Measurements from ENCODE around the gene ZC4H2. TPM values are rescaled to one million over a fixed set of nuclear protein-coding genes. Genes with fewer than 3 reads are reported as not detected.
"Not testable (repeated sequence)": the region's sequence is repeated elsewhere in the genome, so short reads cannot be mapped to it uniquely, and the experiment has no call there.

The ZC4H2 gene, protein sequence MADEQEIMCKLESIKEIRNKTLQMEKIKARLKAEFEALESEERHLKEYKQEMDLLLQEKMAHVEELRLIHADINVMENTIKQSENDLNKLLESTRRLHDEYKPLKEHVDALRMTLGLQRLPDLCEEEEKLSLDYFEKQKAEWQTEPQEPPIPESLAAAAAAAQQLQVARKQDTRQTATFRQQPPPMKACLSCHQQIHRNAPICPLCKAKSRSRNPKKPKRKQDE
- total RNA-seq, result 4.6 and 5.5 TPM in 2 replicates

DNA sequence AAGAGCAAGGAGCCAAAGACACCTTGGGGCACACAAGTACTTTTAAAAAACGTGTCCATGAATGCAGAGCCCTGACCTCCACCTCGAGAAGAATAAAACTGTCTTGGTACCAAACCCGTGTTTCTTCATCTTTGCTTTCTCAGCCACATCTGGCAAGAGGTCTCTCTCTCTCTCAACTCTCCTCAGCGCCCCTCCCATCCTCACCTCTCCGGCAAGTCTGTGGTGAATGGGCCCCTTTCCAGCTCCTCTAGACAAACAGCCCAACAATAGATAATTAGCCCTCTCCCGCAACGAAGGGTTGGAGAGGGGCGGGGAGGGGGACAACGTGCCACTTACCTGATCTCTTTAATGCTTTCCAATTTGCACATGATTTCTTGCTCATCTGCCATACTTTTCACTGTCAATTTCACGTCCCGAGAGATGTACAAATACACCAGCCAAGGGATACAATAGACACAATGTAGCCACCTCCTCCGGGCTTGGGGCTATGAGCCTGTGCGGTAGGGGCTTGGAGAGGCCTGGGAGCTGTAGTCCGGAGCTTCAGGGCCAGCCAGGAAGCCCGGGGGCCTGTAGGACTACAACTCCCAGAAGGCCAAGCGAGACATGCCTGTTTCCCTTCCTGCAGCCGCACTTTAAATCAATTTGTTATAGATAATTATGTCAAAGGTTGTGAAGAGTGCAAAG lies at the start of gene ZC4H2:
TSS of gene ZC4H2 (minus strand) at position 462 of the 684 bp plus-strand sequence. CDS start at position 389, 73 bp downstream.
- peak; percentile 41 for DNase-seq (ENCODE audit: low read depth, low spot score)

DNA sequence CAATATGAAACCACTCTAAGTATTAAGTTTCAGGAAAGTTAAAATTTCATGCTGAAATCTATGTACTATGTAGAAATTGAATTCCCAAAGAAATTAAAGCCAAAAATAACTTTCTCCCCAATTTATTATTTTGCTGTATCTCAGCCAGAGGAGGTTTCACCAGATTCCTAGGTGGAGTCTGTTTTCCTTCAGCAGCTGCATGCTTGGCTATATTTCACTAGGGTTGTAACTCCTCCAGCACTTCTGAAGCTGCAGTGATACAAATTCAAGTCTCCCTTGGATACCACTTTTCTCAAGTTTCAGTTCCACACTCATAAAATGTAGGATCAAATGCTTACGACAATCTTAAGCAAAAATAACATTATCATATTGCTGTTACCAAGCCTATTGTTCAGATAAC lies 41.2 kb upstream of the ZC4H2 start:
- DNase-seq (ENCODE audit: low read depth, low spot score), result no peak

DNA sequence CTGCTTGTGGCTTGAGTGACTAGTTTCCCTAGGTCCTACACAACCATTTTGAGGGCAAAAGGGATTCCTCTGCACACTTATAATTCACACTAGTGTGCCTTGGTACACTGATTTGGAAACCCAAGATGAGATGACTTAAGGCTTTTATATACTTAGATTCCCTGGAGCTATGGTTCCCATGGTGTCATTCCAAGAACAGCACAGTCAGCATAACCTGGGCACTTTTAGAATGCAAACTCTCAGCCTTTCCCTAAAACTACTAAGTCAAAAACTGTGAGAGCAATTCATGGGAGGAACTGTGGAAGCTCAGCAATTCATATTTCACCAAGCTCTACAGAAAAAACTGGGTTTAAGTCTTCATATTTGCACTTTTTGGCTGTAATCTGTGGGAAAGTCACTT lies 38.0 kb upstream of the ZC4H2 start:
- DNase-seq (ENCODE audit: low read depth, low spot score), result no peak

DNA sequence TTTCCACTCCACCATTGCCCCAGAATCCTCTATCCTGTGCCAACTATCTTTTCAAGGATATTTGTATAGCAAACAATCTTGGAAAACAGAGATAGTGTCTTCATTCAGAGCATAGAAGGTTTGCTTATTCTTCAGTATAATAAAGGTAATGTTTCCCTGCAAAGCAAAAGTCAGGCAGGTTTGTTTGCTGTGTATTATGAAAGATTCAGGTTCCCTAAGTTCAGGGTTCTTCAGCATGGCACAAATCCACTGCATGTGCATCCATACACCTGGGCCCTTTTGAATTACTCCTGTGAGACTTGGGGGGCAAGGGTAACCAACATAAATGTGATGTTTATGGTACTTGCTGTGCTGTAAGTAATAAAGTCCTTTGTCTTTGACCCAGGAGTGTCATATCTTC lies 33.2 kb upstream of the ZC4H2 start:
- no peak for DNase-seq (ENCODE audit: low read depth, low spot score)

DNA sequence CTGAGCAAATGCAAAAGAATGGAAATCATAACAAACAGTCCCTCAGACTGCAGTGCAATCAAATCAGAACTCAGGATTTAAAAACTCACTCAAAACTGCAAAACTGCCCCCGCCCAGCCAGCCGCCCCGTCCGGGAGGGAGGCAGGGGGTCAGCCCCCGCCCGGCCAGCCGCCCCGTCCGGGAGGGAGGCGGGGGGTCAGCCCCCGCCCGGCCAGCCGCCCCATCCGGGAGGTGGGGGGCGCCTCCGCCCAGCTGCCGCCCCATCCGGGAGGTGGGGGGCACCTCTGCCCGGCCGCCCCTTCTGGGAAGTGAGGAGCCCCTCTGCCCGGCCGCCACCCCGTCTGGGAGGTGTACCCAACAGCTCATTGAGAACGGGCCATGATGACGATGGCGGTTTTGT lies 26.0 kb upstream of the ZC4H2 start:
- not testable (repeated sequence) for DNase-seq (ENCODE audit: low read depth, low spot score)

DNA sequence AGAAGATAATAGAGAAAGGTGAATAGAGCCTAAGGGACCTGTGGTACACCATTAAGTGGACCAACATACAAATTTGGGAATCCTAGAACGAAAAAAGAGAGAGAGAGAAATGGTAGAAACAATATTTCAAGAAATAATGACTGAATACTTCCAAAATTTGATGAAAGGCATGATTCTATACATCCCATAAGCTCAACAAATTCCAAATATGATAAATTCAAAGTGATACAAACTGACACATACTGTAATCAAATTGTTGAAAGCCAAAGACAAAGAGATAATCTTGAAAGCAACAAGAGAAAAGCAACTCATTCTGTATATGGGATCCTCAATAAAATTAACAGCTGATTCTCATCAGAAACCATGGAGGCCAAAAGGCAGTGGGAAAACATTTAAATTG lies 20.6 kb upstream of the ZC4H2 start:
- DNase-seq (ENCODE audit: low read depth, low spot score), result no peak

DNA sequence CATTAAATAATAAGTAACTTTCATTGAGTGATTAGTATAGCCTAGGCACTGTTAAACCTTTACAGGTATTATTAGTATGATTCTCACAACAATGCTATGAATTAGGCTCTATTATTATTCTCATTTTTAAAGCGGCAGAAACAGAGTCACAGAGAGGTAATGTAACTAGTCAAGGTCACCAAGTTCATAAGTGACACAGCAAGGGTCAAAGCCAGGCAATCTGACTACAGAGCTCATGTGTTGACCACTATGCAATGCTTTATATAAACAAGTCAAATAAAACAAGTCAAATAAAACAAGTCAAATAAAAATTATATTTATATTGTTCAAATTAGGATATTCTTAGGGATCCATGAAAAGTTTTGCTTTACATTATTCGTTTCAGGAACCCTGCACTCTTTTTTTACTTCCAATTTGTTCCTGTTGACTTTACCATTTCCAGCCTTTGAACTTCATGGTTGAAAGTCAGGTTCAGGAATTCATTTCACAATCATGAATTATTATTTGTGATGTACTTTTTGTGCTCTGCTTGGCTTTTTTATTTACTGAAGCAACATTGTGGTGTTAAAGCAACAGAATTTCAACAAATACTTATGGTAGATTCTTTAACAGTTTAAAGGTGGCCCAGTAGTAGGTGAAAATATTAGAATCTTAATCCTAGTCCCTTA lies 18.0 kb upstream of the ZC4H2 start:
- DNase-seq (ENCODE audit: low read depth, low spot score), result no peak

DNA sequence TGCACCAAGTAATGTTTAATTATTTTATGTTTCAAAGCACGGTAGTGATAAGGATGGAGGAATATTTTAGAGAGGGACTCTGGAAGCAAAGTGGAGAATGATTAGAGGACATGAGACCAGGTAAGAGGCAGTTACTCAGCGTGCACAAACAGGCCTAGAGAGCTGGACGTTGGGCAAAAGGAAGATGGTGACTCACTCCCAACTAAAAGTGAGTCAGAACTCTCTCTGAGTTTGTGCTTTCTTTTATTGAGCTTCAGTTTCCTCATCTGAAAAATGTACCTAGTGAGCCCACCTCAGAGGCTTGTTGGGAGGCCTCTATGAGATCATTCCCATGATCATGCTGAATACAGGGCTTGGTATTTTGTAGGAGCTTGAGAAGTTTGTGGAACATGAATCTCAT lies 1.6 kb upstream of the ZC4H2 start:
- no peak for DNase-seq (ENCODE audit: low read depth, low spot score)

DNA sequence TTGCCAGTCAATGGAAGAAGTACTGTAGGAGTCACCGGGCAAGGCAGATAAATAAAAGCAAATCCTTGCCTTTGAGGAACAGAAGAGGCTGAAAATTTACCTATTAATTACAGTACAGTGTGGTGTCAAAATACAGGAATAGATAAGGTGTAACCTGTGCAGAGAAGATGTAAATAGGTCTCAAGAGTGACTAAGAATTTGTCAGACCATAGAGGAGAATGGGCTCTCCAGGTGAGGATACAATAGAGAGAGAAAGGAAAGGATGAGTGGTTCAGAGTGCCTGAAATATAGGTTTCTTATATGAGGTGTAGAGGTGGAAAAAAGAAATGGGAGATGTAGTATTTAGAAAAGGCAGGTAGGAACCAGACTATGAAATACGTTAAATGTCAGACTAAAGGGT lies 801 bp upstream of the ZC4H2 start:
- DNase-seq (ENCODE audit: low read depth, low spot score), result no peak

DNA sequence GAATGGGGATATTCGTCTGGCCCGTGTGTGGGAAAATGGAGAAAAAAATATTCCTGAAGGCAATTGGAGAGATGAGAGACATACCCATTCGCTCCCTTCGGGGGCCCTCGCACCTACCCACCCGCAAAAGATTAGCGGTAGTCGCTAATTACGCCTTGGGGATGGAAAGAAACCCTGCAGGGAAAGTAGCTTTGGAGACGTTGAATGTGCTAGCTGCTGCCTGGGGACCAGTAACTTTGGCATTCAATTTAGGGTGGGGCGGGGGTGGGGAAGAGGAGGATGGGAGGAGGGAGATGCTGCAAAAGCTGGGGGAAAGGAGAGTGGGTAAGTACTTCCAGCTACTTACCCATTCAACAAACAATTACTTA lies 407 bp upstream of the ZC4H2 start:
- DNase-seq (ENCODE audit: low read depth, low spot score), result no peak

DNA sequence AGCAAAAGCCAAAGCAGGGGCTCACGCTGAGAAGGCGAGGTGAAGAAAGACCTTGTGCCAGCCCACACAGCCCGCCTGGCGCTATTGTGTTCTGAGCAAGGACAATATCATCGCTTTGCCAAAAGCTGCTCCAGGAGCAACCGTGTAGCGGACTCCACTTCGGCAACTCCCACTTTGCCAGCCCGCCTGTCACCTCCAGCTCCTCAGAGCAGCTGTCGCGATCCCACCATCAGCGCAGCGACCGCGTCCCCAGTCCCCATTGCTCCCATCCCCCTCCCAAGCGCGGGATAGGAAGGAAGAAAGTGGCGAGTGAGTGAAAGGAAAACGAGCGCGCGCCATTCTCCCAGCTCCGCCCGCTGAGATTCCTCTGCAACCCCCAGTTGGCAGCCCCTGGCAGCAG lies 759 bp downstream of the ZC4H2 start:
- no peak for DNase-seq (ENCODE audit: low read depth, low spot score)

DNA sequence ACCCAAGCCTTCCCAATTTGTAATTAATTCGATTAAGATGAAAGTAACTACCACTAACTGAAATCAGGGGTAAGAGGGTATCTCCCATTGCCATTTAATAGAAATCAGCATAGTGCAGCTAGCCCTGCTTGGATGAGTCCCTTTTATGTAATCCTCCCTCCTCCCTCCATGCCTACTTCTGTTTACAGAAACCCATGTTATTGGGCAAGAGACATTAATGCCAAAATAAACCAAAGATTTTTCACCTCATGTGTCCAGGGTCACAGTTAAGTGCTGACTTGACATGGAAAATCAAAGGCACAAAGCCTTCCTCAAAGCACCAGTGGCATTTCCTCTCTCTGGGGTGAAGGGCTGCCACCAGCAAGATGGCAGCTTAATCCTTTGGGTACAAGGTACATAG lies 50.8 kb downstream of the ZC4H2 start:
- no peak for DNase-seq (ENCODE audit: low read depth, low spot score)

DNA sequence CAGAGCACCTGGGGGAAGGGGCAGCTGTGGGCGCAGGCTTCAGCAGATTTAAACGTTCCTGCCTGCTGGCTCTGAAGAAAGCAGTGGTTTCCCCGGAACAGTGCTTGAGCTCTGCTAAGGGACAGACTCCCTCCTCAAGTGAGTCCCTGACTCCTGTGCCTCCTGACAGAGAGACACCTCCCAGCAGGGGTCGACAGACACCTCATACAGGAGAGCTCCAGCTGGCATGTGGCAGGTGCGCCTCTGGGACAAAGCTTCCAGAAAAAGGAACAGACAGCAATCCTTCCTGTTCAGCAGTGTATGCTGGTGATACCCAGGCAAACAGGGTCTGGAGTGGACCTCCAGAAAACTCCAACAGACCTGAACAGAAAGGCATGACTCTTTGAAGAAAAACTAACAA lies 68.1 kb downstream of the ZC4H2 start:
- no peak for DNase-seq (ENCODE audit: low read depth, low spot score)

DNA sequence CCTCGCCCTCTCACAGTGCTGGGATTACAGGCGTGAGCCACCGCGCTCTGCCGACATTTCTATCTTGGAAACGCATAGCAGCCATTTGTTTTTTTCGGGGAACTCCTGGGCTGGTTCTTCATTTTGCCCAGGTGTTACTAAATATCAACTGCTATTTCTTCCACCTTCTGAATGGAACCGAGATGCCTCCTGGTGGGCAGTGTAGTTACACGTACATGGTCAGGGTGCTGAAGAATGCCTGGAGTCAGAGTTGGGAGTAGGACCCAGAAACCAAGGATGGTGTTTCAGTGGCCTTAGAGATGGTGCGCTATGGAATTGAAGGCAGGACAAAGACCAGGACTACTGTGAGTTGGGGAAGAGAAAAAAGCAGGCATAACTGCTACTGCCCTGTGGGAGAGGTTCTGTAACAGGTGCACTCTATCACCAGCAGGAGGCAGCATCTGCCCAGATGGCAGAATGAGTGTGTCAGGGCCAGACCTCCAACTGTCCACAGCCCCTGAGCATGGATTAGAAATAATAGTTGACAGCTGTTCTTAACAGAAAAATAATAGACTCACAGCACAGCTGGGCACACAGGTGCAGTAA lies 81.7 kb downstream of the ZC4H2 start:
- DNase-seq (ENCODE audit: low read depth, low spot score), result no peak

DNA sequence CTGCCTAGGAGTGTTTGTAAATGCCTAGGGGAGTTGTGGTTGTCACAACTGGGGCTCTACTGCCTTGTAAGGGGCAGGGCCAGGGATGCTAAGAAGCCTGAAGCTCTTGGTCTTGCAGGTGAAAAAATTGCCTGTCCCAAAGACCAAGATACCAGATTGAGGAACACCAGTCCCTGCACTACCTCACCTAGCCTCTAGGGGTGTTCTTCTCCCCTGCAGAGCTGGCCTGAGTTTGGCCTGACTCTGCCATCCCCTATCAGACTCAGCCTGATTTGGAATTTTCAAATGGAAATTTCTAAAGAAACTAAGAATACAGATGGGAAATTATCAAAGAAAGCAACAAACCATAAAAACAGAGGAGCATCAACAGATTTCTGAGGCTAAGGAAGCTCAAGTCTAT lies 90.4 kb downstream of the ZC4H2 start:
- no peak for DNase-seq (ENCODE audit: low read depth, low spot score)

DNA sequence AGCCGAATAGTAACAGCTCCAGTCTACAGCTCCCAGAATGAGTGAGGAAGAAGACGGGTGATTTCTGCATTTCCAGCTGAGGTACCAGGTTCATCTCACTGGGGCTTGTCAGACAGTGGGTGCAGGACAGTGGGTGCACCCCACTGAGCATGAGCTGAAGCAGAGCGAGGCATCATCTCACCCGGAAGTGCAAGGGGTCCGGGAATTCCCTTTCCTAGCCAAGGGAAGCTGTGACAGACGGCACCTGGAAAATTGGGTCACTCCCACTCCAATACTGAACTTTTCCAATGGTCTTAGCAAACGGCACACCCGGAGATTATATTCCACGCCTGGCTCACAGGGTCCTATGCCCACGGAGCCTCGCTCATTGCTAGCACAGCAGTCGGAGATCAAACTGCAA lies 97.5 kb downstream of the ZC4H2 start:
- DNase-seq (ENCODE audit: low read depth, low spot score), result not testable (repeated sequence)

DNA sequence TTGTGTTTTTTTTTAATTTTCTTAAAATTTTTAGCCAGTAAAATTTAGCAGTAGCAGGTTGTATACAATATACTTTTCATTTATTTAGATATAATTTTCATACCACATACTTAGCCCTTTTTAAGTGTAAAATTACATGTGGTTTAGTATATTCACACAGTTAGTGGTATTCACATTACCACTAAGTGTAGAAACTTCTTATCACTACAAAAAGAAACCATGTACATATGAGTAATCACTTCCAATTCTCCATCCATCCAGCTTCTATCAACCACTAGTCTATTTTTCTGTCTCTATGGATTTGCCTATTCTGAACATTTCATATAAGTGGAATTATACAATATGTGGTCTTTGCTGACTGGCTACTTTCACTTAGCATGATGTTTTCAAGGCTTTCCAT lies 109.0 kb downstream of the ZC4H2 start:
- DNase-seq (ENCODE audit: low read depth, low spot score), result no peak

Other genes with a start within 250 kb of the ZC4H2 start
- not detected in 2 replicates for gene ZC3H12B, start 58.4 kb upstream of the ZC4H2 start, total RNA-seq

Data from pulmonary artery endothelial cell (primary cell).